HG02943 (cell line): Measurements from ENCODE around the gene TMEM240.

Experiments
- ATAC-seq: cut with Tn5 transposase; IDR thresholded peaks from one replicate; pipeline ENCODE4 v1.9.1; 2021; ENCODE audit warnings: mild to moderate bottlenecking, low read depth, moderate library complexity; ENCODE audit not compliant: unreplicated experiment

Gene TMEM240

DNA sequence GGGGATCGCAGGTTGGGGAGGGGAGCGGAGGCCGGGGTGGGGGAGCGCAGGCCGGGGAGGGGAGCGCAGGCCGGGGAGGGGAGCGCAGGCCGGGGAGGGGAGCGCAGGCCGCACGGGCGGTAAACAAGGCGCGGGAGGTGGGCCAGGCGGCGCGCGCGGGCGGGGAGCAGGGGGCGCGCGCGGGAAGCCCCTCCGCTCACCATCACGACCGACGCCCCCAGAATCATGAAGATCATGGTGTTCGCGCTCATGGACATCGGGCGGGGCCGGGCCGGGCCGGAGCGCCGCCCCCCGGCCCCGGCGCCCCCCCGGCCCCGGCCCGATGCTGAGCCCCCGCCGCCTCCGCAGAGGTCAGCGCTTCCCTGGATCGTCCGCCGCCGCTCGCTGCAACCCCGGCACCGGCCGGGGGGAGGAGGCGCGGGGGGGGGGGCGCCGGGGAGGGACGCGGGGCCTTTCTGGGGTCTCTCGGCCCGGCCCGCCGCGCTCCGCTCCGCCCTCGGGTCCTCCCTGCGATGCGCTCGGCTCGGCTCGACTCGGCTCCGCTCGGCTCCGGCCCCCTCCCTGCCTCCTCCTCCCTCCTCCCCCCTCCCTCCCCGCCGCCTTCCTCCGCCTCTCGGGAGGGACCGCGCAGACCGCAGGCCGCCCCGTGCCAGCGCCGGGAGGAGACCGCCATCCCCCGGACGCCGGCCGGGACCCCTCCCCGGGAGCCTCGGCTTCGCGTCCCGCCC, at the start of gene TMEM240:
Gene TMEM240, minus strand, starts transcription at position 535 of the 728 bp plus-strand sequence. Its CDS starts 278 bp downstream, at position 257.
- no peak for ATAC-seq

GRCh38 chr1:1583347-1584010, 43.1 kb upstream of the TMEM240 start:
- no peak for ATAC-seq

- no peak for ATAC-seq
Measured at GRCh38 chr1:1582585-1583346, 42.3 kb upstream of the TMEM240 start.

DNA sequence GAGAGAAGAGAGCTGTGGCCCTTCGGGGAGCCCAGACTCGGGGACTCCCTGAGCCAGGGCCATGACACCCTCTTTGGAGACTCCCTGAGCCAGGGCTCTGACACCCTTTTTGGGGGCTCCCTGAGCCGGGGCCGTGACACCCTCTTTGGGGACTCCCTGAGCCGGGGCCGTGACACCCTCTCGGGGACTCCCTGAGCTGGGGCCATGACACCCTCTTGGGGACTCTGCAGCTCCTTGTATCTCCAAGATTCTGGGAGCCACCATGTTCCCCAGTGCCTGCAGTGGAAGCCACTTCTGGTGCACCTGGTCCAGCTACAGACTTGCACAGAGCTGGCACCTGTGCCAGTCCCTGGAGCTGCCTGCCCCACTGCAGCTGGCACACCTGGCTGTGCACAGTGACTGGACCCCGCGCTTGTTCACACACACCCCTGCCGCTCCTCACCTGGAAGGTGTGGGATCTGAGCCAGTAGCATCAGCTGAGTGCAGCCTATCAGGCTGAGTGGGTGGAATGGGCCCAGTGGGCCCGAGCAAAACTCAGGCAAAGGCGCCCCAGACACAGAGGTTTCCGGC, 38.0 kb upstream of the TMEM240 start:
- ATAC-seq = no peak

DNA sequence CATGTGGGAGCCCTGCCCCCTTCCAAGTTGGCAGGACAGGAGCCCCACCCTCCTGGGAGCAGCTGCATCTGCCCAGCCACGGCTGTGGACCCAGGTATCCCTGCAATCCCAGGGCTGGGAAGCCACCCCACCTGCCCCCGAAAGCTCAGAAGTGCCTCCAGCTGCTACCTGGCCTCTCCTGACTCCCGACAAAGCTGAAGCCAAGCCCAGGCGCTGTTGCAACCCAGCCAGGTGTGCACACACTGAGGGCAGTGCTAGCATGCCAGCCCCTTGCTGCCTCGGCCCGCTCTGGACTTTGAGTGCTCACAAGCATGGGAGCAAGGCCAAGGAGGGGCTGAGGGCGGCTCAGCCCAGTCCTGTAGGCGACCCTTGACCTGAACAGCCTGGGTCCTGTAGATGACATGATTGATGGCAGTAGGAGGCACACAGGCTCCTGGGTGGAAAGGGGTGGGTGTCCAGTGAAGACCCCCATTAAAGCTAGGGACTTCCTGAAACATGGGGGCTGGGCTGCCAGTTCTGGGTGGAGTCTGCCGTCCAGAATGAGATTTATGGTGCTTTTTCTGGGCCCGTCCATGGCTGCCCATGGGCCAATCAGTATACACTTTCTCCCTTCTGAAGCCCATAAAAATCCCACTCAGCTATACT, 37.1 kb upstream of the TMEM240 start:
- ATAC-seq = no peak

- ATAC-seq = peak; percentile 69
Measured at GRCh38 chr1:1574721-1575537, 34.5 kb upstream of the TMEM240 start, which contains the start of gene SSU72. TSS of gene SSU72 (minus strand) at chr1:1574863. CDS start at chr1:1574557, 306 bp downstream.

GRCh38 chr1:1573843-1574720, 33.7 kb upstream of the TMEM240 start:
- peak; percentile 46 for ATAC-seq

- no peak for ATAC-seq
Measured at GRCh38 chr1:1569341-1569740, 28.9 kb upstream of the TMEM240 start.

- no peak for ATAC-seq
Measured at GRCh38 chr1:1567891-1568291, 27.5 kb upstream of the TMEM240 start.

DNA sequence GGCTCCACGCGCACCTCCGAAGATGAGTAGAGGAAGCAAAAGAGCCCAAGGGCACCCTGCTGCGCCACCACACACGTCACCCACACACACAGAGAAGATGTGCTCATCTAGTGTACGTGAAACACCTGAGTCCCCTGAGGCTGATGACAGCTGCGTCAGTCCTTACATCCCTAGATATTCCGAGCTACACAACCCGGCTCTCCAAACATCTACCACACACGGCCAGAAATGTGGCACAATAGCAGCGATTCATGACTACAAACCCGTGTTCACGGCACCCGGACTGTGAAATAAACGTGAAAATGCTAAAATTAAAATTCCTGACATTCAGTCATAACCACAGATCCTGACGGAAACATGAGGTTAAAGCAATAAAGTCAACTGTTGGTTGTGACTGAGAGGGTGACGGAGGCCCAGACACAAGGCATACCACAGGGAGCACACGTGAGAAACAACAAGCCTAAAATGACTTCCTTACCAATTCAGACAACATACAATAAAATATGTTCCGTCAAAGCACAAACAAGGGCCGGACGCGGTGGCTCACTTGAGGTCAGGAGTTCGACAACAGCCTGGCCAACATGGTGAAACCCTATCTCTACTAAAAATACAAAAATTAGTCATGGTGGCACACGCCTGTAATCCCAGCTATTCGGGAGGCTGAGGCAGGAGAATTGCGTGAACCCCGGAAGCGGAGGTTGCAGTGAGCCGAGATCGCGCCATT, 26.9 kb upstream of the TMEM240 start:
- no peak for ATAC-seq

- ATAC-seq = no peak
Measured at GRCh38 chr1:1565340-1565739, 24.9 kb upstream of the TMEM240 start.

DNA sequence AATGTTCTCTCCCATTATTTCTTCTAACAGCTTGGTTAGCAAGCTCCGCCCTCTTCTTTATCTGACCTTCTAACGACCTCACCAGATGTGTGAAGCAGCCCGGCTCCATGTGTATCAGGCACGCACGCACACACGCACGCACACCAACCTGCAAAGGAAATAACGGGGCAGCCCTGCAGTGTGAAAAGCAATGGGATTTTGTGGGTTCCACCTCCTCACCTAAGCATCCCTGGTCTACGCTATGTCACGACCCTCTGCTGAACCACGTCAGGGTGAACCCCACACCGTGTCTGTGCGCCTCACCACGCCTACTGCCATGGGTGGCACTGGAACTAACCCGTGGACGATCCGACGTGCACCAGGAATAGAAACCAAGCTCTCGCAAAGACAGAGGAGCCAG, 23.8 kb upstream of the TMEM240 start:
- no peak for ATAC-seq

DNA sequence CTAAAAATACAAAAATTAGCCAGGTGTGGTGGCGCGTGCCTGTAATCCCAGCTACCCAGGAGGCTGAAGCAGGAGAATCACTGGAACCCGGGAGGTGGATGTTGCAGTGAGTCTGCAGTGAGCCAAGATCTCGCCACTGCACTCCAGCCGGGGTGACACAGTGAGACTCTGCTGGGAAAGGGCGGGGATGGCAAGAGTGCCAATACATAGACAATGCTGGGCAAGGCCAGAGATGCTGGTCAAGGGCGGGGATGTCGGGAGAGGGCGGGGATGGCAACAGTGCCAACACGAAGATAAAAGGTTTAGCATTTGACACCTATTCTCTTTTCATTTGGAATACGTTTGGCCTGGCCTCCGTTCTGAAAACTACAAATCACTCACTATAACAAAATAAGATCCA, 23.3 kb upstream of the TMEM240 start:
- ATAC-seq = no peak

- ATAC-seq = no peak
Measured at GRCh38 chr1:1562556-1563195, 22.3 kb upstream of the TMEM240 start.

GRCh38 chr1:1561801-1562470, 21.5 kb upstream of the TMEM240 start:
- ATAC-seq = no peak

GRCh38 chr1:1560178-1560577, 19.8 kb upstream of the TMEM240 start:
- ATAC-seq = no peak

- no peak for ATAC-seq
Measured at GRCh38 chr1:1559066-1559465, 18.6 kb upstream of the TMEM240 start.
